Mucosa of descending colon (tissue), 3 donors: ENCODE results near the gene TDRD12. TPM values are rescaled to one million over a fixed set of nuclear protein-coding genes. Genes with fewer than 3 reads are reported as not detected.
"Not testable (repeated sequence)": the region's sequence is repeated elsewhere in the genome, so short reads cannot be mapped to it uniquely, and the experiment has no call there.

ENCODE experiments used
- ATAC-seq: fragments of 200-7000 bp; cut with Tn5 transposase; one replicate; pipeline ENCODE4 v1.9.1; 2020; ENCODE audit warnings: mild to moderate bottlenecking, moderate library complexity
- DNase-seq, 3 donors: peaks; one replicate each; pipeline ENCODE4 v3.0.0-alpha.2; 2020
- H3K36me3 ChIP-seq: fragments of 200-600 bp; one replicate; pipeline ENCODE4 v1.8.0; 2021; ENCODE audit warnings: low read depth, mild to moderate bottlenecking
- H3K4me1 ChIP-seq: fragments of 200-600 bp; one replicate; pipeline ENCODE4 v1.8.0; 2021; ENCODE audit warnings: low read depth, mild to moderate bottlenecking
- H3K4me3 ChIP-seq: fragments of 200-600 bp; one replicate; pipeline ENCODE4 v1.8.0; 2021; ENCODE audit warnings: mild to moderate bottlenecking
- H3K9me3 ChIP-seq: fragments of 200-600 bp; one replicate; pipeline ENCODE4 v1.8.0; 2021; ENCODE audit warnings: mild to moderate bottlenecking
- intact Hi-C, 2 donors: fragments of 100-400 bp; cut with DNase I in 1 of 2; cut with micrococcal nuclease in 1 of 2; formaldehyde crosslinking; loops; one replicate each; pipeline versions ENCODE4 v1.11.0 to v1.11.1; 2022; cut with DNase I, micrococcal nuclease
- total RNA-seq, 3 donors: library from RNA; stranded (reverse); fragmentation: NEBNext Ultra II Directional in 2 of 3; extraction: Animal tissue kit (Norgen Biotek cat#: 25700) in 2 of 3; gene quantifications; one replicate each; pipeline versions ENCODE4 v1.2.1 to v1.2.4, GENCODE V29; 2021 to 2023
- TF ChIP-seq, protein P1 (sequence below): fragments of 200-600 bp; IDR thresholded peaks from one replicate; pipeline ENCODE4 v1.8.0; 2022; ENCODE audit warnings: antibody characterized with exemption, mild to moderate bottlenecking
- donor health status: DM: no; HTN: no; CAD: no; lungs with moderate emphysema.
- donor health status: DM: no; HTN: no; CAD: no.
- donor health status: DM: no; HTN: yes; CAD: no.

Gene TDRD12
- total RNA-seq, 3 donors from 2014 or later = 0.31 to 0.47 TPM; not detected in 1

DNA sequence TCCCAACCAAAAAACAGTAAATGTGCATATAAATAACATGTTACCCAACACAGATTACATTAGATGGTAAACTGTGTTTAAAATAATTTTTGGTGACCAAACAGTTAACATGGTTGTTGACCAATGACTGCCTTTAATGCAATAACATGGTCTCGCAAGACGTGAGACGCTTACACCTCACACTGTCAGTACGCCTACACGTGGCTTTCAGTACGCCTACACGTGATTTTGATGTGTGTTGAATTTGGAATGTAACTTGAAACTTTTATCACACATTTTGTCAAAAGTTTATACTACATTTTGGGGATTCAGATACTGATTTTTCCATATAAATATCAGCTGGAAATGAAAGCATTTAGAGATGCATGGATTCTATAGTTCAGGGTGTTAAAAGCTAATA, 118.0 kb downstream of the TDRD12 start:
- TF ChIP-seq, protein P1, sequence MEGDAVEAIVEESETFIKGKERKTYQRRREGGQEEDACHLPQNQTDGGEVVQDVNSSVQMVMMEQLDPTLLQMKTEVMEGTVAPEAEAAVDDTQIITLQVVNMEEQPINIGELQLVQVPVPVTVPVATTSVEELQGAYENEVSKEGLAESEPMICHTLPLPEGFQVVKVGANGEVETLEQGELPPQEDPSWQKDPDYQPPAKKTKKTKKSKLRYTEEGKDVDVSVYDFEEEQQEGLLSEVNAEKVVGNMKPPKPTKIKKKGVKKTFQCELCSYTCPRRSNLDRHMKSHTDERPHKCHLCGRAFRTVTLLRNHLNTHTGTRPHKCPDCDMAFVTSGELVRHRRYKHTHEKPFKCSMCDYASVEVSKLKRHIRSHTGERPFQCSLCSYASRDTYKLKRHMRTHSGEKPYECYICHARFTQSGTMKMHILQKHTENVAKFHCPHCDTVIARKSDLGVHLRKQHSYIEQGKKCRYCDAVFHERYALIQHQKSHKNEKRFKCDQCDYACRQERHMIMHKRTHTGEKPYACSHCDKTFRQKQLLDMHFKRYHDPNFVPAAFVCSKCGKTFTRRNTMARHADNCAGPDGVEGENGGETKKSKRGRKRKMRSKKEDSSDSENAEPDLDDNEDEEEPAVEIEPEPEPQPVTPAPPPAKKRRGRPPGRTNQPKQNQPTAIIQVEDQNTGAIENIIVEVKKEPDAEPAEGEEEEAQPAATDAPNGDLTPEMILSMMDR = no peak
- no peak for ATAC-seq
- intact Hi-C loops = no loop called here

DNA sequence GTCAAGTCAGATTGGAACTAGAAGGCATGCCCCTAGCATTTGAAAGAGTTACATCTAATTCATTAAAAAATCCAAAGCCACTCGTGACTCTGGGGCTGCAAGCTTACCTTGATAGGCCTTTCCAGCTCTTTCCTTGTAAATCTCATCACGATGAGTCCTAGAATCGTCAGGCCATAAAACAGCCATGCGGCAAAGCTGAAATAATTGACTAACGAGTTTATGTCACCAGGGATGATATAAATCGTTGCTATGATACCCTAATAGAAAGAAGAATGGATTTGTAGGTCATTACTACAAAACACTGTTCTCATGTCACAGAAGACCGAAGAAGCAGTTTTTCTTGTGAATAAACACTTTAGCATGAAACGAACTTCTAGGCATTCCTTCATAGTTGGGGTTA, 122.5 kb downstream of the TDRD12 start:
- Histone ChIP-seq H3K36me3 (no peaks in the 10 kb centered on the region), H3K4me1 (no peaks in the 10 kb centered on the region), H3K9me3 (peaks cover 10% of the 10 kb centered on the region), H3K4me3 (no peak overlapping the region)
- DNase-seq = no peak
- ATAC-seq = no peak
- intact Hi-C loops = no loop called here
- TF ChIP-seq, protein P1 = no peak

More for the DNA sequence above, 118.0 kb downstream of the TDRD12 start:
- H3K4me1 ChIP-seq = no peaks in the 10 kb centered on the region
- H3K4me3 ChIP-seq = no peak overlapping the region
- no peak for DNase-seq
- no peaks in the 10 kb centered on the region for H3K36me3 ChIP-seq
- H3K9me3 ChIP-seq = peaks cover 10% of the 10 kb centered on the region

DNA sequence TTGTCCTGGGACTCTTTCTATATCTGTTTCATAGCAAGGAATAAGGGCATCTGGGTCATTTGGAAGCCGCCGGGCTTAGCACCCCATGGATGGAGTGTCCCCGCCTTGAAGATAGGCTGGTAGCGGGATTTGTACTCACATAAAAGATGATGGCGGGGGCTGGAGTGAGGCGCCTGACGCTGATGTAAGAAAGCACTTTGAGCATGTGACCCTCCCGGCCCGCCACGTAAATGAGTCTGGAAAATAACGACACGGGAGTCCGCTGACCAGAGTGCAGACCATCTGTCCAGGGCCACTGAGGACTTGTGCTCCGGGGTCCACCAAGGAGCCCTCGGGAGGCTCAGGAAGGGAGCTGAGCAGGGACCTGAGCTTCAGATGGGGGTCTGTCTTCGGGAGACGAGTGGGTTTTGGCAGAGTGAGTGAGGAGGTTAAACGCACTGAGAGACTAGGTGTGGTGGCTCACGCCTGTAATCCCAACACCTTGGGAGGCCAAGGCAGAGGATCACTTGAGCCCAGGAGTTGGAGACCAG, 124.2 kb downstream of the TDRD12 start:
- TF ChIP-seq, protein P1 = no peak
- no peaks in the 10 kb centered on the region for H3K4me1 ChIP-seq
- intact Hi-C loops = no loop called here
- H3K4me3 ChIP-seq = no peak overlapping the region
- peaks cover 10% of the 10 kb centered on the region for H3K9me3 ChIP-seq
- no peak for DNase-seq
- no peaks in the 10 kb centered on the region for H3K36me3 ChIP-seq
- no peak for ATAC-seq

DNA sequence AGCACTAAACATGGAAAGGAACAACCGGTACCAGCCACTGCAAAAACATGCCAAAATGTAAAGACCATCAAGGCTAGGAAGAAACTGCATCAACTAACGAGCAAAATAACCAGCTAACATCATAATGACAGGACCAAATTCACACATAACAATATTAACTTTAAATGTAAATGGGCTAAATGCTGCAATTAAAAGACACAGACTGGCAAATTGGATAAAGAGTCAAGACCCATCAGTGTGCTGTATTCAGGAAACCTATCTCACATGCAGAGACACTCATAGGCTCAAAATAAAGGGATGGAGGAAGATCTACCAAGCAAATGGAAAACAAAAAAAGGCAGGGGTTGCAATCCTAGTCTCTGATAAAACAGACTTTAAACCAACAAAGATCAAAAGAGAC, 128.5 kb downstream of the TDRD12 start:
- H3K4me1 ChIP-seq, intact Hi-C loops, H3K9me3 ChIP-seq, H3K36me3 ChIP-seq, ATAC-seq, DNase-seq, H3K4me3 ChIP-seq: not testable (repeated sequence)

DNA sequence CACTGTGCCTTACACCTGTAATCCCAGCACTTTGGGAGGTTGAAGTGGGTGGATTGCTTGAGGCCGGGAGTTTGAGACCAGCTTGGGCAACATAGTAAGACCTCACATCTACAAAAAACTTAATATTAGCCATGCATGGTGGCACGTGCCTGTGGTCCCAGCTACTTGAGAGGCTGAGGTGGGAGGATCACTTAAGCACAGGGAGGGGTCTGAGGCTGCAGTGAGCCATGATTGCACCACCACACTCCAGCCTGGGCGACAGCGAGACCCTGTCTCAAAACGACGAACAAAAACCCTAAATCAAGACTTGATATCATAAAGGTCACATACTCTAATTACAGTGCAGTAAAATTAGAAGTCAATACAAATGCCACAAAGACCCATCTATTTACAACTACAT, 132.6 kb downstream of the TDRD12 start:
- TF ChIP-seq, protein P1 = no peak
- Histone ChIP-seq H3K4me3 (no peak overlapping the region), H3K4me1 (no peaks in the 10 kb centered on the region), H3K36me3 (no peaks in the 10 kb centered on the region), H3K9me3 (no peaks in the 10 kb centered on the region)
- no peak for ATAC-seq
- DNase-seq = no peak
- intact Hi-C loops = no loop called here

DNA sequence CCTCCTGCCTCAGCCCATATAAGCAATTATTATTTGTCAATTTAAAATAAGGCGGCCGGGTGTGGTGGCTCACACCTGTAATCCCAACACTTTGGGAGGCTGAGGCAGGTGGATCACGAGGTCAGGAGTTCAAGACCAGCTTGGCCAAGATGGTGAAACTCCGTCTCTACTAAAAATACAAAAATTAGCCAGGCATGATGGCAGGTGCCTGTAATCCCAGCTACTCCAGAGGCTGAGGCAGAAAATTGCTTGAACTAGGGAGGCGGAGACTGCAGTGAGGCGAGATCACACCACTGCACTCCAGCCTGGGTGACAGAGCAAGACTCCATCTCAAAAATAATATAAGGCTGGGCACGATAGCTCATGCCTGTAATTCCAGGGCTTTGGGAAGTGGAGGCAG, 137.3 kb downstream of the TDRD12 start:
- not testable (repeated sequence) for H3K36me3 ChIP-seq

DNA sequence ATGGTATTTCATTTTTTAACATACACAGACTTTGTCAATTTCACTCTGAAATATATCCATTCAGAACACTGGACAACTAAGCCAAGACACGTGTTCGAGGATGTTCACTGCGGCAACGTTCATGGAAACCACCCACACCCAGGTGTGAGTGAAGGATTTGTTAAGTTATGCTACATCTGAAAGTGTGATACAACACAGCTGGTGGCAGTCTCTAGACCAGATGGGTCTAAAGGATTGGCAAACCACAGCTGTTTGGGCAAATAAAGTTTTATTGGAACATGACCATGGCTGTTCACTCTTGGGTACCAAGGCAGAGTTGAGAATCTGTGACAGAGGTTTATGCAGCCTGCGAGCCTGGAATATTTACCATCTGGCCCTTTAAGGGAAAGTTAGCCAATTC, 138.0 kb downstream of the TDRD12 start:
- Histone ChIP-seq H3K4me3 (no peak overlapping the region), H3K36me3 (no peaks in the 10 kb centered on the region), H3K9me3 (no peaks in the 10 kb centered on the region), H3K4me1 (no peaks in the 10 kb centered on the region)
- DNase-seq = no peak
- ATAC-seq = no peak
- TF ChIP-seq, protein P1 = no peak
- intact Hi-C loops = no loop called here

More for the DNA sequence above, 137.3 kb downstream of the TDRD12 start:
- H3K9me3 ChIP-seq, ATAC-seq, DNase-seq, H3K4me1 ChIP-seq, H3K4me3 ChIP-seq, intact Hi-C loops: not testable (repeated sequence)
